Measurements from ENCODE around the gene UGT2B15.
"Not testable (repeated sequence)": the region's sequence is repeated elsewhere in the genome, so short reads cannot be mapped to it uniquely, and the experiment has no call there.

The UGT2B15 gene

GRCh38 chr4:68655764-68656444 is 14.5 kb downstream of the UGT2B15 start:
- DNase-seq, result no peak

- no peak for DNase-seq
Observed at GRCh38 chr4:68654946-68655721, 15.3 kb downstream of the UGT2B15 start.

- no peak for DNase-seq
Observed at GRCh38 chr4:68651932-68652331, 18.5 kb downstream of the UGT2B15 start.

DNA sequence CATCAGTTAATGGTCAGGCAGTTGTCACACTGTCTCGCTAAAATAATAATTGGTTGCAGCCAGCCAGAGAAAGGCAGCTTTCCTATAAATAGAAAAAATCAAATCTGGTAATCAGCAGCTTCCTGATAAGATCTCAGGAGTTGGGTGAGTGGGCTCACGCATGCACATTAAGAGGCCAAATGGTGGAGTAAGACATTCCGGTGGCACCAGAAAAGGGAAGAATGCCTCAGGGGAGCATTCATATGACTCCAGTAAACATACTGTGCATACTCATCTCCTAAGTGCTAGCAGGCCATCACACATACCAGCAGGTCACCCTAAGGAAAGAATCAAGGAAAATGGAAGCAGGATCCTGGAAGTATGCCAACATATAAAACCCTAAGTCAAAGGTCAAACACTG is 40.1 kb downstream of the UGT2B15 start:
- DNase-seq, result no peak

GRCh38 chr4:68622731-68623130 is 47.7 kb downstream of the UGT2B15 start:
- not testable (repeated sequence) for DNase-seq

- DNase-seq, result no peak
Observed at GRCh38 chr4:68617003-68617698, 53.3 kb downstream of the UGT2B15 start.

DNA sequence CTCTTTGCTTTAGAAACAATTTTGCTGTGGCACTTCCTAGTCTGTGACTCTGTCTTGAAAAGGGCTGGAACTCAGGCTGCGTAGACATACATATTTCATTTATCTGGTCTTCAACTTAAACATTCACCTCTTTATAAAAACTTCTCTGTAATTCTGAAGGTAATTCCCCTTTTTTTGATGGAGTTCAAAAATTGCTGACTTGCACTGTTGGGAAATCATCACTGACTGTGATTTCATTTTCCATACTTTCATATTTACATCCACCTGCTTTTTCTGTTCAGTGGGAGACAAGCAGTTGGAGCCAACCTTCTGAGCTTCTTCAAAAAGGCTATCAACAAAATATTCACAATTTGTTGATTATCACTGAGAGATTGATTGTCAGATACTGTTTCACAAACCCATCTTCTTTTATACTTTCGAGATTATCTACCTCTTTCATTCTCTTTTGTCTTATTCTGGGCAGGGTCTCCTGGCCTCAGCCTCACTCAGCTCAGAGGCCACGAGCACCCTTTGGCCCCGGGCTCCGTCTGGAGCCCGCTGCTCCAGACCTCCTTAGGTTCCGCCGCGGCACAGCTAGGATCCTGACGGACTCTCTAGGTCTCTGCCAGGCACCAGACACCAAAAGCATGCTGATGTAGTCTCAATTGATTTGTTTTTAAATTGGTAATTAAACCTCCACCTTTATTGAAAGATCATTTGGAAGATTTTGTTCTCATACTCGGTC is 54.6 kb downstream of the UGT2B15 start:
- DNase-seq, result no peak

DNA sequence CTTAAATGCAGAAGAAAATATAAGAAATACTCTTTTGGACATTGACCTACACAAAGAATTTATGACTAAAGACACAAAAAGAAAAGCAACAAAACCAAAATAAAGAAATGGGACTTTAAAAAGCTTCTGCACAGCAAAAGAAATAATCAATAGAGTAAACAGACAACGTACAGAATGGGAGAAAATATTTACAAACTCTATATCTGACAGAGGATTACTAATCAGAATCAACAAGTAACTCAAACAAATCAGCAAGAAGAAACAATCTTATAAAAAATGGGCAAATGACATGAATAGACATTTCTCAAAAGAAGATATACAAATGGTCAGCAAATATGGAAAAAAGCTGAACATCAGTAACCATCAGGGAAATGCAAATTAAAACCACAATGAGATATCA is 56.7 kb downstream of the UGT2B15 start:
- no peak for DNase-seq

- DNase-seq, result no peak
Observed at GRCh38 chr4:68606240-68606639, 64.2 kb downstream of the UGT2B15 start.

- DNase-seq, result no peak
Observed at GRCh38 chr4:68599150-68599549, 71.3 kb downstream of the UGT2B15 start.

DNA sequence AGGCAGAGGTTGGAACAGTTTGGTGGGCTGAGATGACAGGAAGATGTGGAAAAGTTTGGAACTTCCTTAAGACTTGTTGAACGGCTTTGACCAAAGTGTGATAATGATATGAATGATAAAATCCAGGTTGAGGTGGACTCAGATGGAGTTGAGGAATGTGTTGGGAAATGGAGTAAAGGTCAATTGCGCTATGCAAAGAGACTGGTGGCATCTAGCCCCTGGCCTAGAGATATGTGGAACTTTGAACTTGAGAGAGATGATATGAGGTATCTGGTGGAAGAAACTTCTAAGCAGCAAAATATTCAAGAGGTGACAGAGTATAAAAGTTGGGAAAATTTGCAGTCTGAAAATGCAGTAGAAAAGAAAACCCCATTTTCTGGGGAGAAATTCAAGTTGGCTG is 73.0 kb downstream of the UGT2B15 start:
- no peak for DNase-seq

All from activated CD4-positive, alpha-beta T cell treated with anti-CD3 and anti-CD28 coated beads, Interleukin-2, amount 50 U/mL, for 48 hours (primary cell).